ENCODE results near the gene CENPW.

- TF ChIP-seq CTCF (conservative IDR thresholded peaks at IDR 0.05): no peak
- no peak for TF ChIP-seq ZFX (IDR thresholded peaks at IDR 0.05)
These were observed 37.8 kb downstream of the CENPW start for GRCh38 chr6:126377594-126378153.
